IPS-NIHi7 (cell line): ENCODE results near the gene IQCK.
"Not testable (repeated sequence)": the region's sequence is repeated elsewhere in the genome, so short reads cannot be mapped to it uniquely, and the experiment has no call there.

Experiments used
- DNase-seq: peaks from one replicate; pipeline ENCODE4 v3.0.0; 2012; ENCODE audit warnings: mixed read lengths; ENCODE audit errors: extremely low spot score

IQCK gene

DNA sequence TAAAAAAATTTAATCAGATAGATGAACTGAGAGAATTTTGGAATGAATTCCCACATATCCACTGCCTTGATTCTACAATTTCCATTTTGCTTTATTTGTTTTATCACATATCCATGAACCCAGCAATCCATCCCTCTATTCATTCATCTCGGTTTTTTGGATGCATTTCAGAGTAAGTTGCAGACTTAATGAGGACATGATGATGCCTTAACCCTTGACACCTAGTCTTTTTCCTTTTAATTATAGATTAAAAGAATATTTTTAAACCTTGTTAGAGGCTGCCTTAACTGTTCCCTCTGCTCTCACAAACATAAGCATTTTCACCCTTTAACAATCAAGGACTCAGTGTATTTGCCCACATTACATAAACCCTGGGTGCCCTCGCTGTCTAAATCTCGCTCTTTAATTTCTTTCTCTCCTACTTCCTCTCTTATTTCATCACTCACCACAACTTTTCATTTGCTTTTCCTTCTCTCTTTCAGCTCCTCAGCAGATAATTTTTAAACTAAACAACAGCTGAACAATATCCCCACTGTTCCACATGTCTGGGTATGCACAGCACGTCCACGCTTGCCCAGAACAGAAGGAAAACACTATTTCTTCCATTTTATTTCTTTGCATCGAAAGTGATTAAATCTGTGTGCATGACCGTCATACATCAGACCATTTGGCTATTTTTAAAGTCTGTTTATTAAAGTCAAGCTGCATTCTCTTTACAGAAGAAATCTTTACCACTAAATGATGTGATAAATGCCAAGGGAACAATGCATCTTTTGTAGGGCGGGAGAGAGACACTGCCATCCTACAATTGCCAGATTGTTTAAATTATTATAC lies 39.9 kb downstream of the IQCK start:
- DNase-seq: no peak

DNA sequence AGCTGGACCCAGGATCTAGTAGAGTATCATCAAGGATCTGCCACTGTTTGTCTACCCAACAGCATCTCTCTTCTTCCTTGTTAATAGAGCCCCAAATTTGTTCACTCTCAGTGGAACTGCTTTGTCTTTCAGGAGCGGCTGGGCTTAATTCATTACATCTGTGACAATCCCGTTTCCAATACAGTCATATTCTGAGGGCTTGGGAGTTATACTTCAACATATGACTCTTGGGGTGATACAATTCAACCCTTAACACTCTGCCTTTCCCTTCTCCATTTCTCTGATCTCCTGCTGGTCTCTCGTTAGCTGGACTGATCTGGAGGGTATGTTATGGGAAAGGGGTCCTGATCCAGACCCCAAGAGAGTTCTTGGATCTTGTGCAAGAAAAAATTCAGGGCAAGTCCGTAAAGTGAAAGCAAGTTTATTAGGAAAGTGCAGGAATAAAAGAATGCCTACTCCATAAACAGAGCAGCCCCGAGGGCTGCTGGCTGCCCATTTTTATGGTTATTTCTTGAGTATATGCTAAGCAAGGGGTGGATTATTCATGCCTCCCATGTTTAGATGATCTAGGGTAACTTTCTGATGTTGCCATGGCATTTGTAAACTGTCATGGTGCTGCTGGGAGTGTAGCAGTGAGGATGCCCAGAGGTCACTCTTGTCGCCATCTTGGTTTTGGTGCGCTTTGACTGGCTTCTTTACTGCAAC lies 42.4 kb downstream of the IQCK start:
- DNase-seq: no peak

DNA sequence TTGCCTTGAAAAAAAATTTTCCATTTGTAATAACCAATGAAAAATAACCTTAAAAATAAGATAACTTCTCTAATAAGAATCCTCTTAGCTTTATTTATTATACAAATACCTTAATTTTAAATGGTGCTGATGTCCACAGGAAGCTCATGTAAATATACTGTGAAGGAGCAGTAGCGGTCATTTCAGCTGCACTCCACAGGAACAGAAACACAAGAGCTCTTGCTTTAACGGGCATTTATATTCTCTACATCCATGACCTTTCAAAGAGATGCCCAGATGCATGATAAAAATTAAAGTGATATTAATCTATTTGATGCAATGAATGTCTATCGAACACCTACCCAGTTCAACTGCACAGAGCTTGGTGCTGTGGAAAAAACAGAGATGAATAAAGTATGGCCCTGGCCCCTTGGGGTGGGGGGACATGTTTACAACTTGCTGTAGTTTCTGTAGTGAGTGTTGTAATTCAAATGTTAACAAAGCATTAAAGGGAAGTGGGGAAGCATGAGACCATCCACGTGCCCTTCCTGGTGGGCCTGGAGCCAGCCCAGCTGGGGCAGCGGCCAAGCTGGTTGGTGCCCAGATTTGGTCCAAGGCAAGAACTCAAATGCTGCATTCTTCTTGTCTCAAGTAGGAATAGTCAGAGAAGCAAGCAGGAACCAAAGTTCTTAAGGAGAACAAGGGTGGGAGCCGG lies 47.9 kb downstream of the IQCK start:
- DNase-seq: no peak

DNA sequence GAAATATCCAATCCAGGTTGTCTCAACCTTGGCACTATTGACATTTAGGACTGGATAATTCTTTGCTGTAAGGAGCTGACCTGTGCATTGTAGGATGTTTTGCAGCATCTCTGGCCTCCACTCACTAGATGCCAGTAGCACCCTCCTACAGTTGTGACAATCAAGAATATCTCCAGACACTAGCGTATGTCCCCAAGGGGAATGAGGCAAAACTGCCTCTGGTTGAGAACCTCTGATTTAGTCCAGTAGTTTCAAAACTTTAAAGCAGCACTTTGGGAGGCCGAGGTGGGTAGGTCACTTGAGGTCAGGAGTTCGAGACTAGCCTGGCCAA lies 48.4 kb downstream of the IQCK start:
- no peak for DNase-seq

DNA sequence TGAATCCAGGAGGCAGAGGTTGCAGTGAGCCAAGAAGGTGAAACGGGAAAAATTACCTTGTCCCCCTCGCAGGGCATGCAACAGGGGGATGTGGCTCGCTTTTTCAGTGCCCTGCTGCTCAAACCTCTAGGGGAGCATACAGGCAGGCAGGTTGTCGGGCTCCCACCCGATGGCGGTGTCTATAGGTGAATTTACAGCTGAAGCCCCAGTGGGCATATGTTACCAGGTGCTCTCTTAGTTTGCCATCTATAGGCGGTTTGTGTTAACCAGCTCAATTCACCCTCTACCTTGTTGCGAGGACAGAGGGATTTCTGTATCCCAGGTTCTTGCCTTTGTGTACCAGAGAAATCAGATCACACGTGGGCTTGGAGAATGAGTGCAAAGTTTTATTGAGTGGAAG lies 48.9 kb downstream of the IQCK start:
- DNase-seq: no peak

DNA sequence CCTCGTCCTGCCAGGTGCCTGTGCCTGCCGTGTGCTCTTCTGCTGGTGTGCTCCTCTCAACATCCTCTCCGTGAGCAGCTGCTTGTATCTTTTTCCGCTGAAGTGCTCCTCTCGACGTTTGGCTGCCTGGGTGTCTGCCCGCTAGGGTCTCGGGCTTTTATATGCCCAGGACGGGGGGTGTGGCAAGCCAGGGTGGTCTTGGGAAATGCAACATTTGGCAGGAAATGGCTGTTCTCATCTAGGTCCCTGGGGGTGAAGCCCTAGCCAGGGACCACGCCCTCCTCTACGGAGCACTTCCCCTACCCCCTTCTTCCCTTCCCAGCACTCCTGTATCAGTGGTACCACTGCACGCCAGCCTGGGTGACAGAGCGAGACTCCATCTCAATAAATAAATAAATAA lies 49.4 kb downstream of the IQCK start:
- no peak for DNase-seq

DNA sequence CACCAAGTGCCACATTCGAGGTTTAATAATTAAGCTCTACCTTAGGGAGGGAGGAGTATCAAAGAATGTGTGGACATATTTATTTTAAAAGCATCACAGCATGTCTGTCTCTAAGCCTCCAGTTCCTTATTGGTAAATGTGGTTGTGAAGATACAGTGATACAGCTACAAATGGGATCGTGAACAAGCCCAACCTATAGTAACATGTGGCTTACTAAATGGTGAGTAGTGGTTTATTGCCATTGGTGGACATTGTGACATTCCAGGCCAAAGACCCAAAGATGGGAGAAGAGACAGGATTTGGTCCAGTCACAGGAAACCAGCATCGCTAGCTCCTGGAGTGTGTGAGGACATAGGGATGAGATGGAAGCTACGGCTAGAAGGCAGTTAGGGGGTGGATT lies 51.2 kb downstream of the IQCK start:
- no peak for DNase-seq

GRCh38 chr16:19771040-19771439 lies 53.0 kb downstream of the IQCK start:
- DNase-seq: no peak

- DNase-seq: no peak
Observed at GRCh38 chr16:19771796-19772195, 53.7 kb downstream of the IQCK start.

DNA sequence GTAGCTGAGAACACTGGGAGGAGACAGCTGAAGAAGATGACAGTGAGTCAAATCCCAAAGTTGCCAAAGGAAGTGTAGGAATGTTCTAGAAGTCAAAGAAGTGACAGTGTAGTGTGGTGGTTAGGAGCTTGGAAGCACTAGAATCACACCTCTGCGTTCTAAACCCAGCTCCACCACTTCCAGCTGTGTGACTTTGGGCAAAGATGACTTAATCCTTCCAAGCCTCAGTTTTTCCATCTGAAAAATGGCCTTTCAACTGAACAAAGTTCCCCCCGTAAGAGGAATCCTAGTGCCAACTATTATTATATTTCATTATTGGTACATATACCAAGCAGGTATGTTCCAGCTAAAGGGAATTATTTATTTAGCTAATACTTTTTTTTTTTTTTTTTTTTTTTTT lies 56.0 kb downstream of the IQCK start:
- DNase-seq: no peak

GRCh38 chr16:19776147-19776546 lies 58.1 kb downstream of the IQCK start:
- DNase-seq: no peak

DNA sequence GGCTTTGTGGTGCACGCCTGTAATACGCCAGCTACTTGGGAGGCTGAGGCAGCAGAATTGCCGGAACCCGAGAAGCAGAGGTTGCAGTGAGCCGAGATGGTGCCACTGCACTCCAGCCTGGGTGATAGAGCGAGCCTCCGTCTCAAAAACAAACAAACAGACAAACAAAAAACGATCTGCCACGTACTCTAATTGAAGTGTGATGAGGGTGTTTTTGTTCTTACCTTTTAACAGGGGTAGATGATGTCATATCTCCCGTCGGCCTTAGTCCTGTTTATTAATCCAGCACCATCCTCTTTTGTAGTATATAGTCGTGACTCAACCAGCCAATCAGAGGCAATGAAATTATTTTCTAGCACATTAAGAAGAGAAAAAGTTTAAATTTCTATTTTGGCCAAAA lies 58.5 kb downstream of the IQCK start:
- DNase-seq: no peak

DNA sequence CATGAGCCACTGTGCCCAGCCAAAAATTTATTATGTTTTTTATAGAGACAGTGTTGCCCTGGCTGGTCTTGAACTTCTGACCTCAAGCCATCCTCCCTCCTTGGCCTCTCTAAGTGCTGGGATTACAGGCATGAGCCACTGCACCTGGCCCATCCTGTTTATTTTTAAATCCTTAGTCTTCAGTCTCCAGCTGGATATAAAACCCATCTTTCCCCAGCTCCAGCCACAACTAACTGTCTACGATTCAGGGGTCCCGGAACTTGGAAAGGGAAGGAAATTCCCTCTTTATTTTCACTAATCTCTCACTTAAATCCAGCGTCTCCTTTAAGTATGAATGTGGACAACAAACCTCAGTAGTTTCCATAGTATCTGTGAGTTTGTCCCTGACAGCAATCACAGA lies 62.2 kb downstream of the IQCK start:
- no peak for DNase-seq

GRCh38 chr16:19781226-19781625 lies 63.2 kb downstream of the IQCK start:
- no peak for DNase-seq

- no peak for DNase-seq
Observed at GRCh38 chr16:19783363-19784182, 65.5 kb downstream of the IQCK start.

- no peak for DNase-seq
Observed at GRCh38 chr16:19784183-19784736, 66.2 kb downstream of the IQCK start.

- DNase-seq: no peak
Observed at GRCh38 chr16:19785081-19785480, 67.0 kb downstream of the IQCK start.

DNA sequence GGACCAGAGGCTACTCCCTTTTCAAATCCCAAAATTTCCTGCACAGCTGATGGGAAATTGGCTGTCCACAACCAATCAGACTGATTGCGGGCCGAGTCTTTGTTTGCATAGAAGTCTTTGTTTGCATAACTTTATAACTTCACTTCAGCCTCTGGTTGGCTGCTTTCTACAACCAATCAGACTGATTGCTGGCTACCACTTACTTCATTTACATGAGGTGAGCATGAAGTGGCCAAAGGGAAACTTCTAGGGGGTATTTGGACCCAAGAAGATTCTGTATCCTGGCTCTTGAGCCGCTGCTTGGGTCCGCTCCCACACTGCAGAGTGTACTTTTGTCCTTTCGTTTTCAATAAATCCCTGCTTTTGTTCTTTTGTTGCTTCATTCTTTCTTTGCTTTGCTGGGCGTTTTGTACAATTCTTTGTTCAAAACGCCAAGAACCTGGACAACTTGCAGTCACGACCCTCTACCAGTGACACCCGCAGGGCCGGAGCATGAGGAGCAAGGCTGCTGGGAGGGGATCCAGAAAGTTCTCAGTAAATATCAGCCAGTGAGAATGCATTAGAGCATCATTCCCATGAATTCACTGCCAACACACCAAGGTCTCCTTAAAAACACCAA lies 67.5 kb downstream of the IQCK start:
- no peak for DNase-seq

DNA sequence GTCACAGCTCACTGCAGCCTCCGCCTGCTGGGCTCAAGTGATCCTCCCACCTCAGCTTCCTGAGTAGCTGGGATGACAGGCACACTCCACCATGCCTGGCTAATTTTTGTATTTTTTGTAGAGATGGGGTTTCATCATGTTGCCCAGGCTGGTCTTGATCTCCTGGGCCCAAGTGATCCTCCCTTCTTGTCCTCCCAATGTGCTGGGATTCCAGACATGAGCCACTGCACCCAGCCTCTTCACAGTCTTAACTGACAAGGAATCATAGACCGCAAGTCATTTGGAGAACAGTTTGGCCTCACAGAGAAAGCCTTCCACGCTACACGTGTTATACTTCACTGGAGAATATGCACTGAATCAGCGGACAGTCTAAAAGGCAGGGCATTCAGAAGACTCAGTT lies 83.3 kb downstream of the IQCK start:
- DNase-seq: not testable (repeated sequence)

- not testable (repeated sequence) for DNase-seq
Observed at GRCh38 chr16:19801824-19802223, 83.8 kb downstream of the IQCK start.

DNA sequence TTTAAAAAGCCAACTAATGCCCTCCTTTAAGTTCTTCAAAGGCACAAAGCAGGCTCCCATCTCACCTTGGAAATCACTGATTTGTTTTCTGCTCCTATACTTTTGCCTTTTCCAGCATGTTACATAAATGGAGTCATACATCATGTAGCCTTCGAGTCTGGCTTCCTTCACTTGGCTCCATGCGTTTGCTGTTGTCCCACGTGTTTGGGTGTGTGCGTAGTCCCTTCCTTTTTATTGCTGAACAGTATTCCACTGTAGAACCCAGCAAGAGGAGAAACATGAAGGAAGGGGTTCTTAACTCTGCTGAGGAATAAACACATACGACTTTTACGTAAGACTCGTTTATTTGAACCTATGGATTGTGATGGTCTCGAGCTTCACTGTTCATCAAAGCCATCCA lies 84.5 kb downstream of the IQCK start:
- DNase-seq: no peak
